ENCODE data around the gene ALDH1L1.

Gene ALDH1L1

DNA sequence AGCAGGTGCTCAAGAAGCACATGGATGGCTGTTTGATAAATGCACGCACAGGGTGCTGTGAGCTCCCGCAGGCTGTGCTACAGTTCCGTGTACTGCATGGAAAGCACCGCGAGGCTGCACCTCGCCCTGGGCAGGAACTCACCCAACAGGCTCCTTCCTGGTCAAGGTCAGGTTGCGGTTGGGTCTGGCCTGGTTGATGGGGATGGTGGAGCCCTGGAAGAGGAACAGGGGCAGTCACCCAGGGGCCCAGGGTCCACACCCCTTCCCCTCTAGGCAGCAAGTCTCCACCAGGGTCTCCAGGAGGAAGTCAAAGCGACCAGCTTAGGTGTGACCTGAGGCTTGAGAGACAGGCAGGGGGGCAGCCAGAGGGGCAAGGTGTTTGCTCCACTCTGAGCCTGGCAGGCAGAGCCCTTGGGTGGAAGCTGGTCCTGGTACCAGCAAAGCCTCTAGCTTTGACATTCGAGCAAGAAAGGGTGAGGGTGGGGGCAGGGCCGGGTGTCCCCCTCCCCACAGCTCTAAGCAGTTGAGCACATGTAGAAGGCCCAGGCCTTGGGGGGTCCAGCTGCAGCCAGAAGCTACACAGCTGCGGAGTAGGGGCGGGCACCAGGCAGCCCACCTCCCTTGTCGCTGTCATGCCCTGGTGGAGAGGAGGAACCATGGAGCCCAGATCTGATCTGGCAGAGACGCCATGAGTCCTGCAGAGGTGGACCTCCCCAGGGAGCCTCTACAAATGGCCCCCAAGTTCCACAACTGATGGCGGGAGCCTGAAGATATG, 50.1 kb downstream of the ALDH1L1 start:
- POLR2A ChIA-PET = no interaction called here
- Histone ChIP-seq H3K27me3 (replicated peaks in 2 of 5; ENCODE audit: control insufficient read depth in 4 of 5, insufficient read depth in 5 of 5, low read length in 4 of 5) (peaks cover 0 to 1% (median 0%) of the 10 kb centered on the region in 5 experiments), H3K9me3 (ENCODE audit: control extremely low read depth in 1 of 5, control insufficient read depth in 4 of 5, insufficient read depth in 2 of 5, low read depth in 1 of 5, low read length in 4 of 5) (no peaks in the 10 kb centered on the region), H3K4me1 (ENCODE audit: control extremely low read depth in 1 of 4, control insufficient read depth in 4 of 4, insufficient read depth in 4 of 4, low read length in 3 of 4) (peaks cover 0 to 12% (median 7%) of the 10 kb centered on the region in 4 experiments), H3K4me3 (ENCODE audit: control insufficient read depth in 1 of 7, extremely low read depth in 1 of 7, insufficient read depth in 4 of 7, low read depth in 2 of 7, low read length in 6 of 7) (no peak overlapping the region), H3K27ac (ENCODE audit: insufficient read depth in 1 of 2, low read depth in 1 of 2, low read length in 2 of 2, poor library complexity in 1 of 2, severe bottlenecking in 2 of 2) (no peak overlapping the region), H3K36me3 (ENCODE audit: control insufficient read depth in 4 of 4, insufficient read depth in 4 of 4, low read length in 3 of 4) (no peaks in the 10 kb centered on the region)
- 73% methylated on average over 11 of the region's 15 CpGs for WGBS (ENCODE audit: insufficient coverage)
- CTCF ChIA-PET = interaction anchor here (1.4 to 5.6 kb wide), 2 partner anchors 37 to 261 kb away, joined by 3 to 69 read pairs; partner anchors contain the start of gene CFAP100
- peak in 1 of 3 donors; percentile 2 for DNase-seq

DNA sequence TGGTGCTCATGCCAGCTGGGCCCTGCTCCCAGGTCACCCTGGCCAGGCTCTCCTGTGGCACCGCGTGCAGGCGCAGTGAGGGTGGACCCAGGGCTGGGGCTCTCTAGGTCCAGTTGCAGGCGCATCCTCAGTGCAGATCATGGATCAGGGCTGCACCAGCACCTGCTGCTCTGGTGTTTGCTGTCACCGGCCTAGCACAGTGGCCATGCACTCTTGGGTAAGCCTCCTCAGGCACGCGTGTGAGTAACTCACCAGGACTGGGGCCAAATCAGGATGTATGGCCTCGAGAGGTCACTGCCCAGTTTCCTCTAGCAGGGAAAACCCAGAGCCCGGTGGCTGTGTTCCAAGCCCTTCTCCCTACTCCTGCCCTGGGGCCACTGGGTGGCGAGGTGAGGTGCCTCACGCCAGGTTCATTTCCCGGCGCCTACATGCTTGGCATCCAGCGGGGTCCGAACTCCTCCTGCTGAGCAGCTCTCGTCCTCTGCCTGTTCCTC, 50.9 kb downstream of the ALDH1L1 start:
- ChIA-PET CTCF (interaction anchor here (1.4 kb wide), 1 partner anchor 38 kb away, joined by 3 read pairs; no protein-coding TSS in a partner anchor), POLR2A (no interaction called here)
- DNase-seq = peak in 1 of 3 donors; percentile 8
- Histone ChIP-seq H3K4me3 (ENCODE audit: control insufficient read depth in 1 of 7, extremely low read depth in 1 of 7, insufficient read depth in 4 of 7, low read depth in 2 of 7, low read length in 6 of 7) (no peak overlapping the region), H3K4me1 (ENCODE audit: control extremely low read depth in 1 of 4, control insufficient read depth in 4 of 4, insufficient read depth in 4 of 4, low read length in 3 of 4) (peaks cover 0 to 12% (median 7%) of the 10 kb centered on the region in 4 experiments), H3K27me3 (replicated peaks in 2 of 5; ENCODE audit: control insufficient read depth in 4 of 5, insufficient read depth in 5 of 5, low read length in 4 of 5) (peaks cover 0 to 1% (median 0%) of the 10 kb centered on the region in 5 experiments), H3K36me3 (ENCODE audit: control insufficient read depth in 4 of 4, insufficient read depth in 4 of 4, low read length in 3 of 4) (no peaks in the 10 kb centered on the region), H3K9me3 (ENCODE audit: control extremely low read depth in 1 of 5, control insufficient read depth in 4 of 5, insufficient read depth in 2 of 5, low read depth in 1 of 5, low read length in 4 of 5) (no peaks in the 10 kb centered on the region), H3K27ac (ENCODE audit: insufficient read depth in 1 of 2, low read depth in 1 of 2, low read length in 2 of 2, poor library complexity in 1 of 2, severe bottlenecking in 2 of 2) (no peak overlapping the region)
- WGBS (ENCODE audit: insufficient coverage) = 52% methylated on average over 15 of the region's 16 CpGs

- Histone ChIP-seq H3K36me3 (ENCODE audit: control insufficient read depth in 4 of 4, insufficient read depth in 4 of 4, low read length in 3 of 4) (no peaks in the 10 kb centered on the region), H3K27ac (ENCODE audit: insufficient read depth in 1 of 2, low read depth in 1 of 2, low read length in 2 of 2, poor library complexity in 1 of 2, severe bottlenecking in 2 of 2) (no peak overlapping the region), H3K4me3 (ENCODE audit: control insufficient read depth in 1 of 7, extremely low read depth in 1 of 7, insufficient read depth in 4 of 7, low read depth in 2 of 7, low read length in 6 of 7) (no peak overlapping the region), H3K4me1 (ENCODE audit: control extremely low read depth in 1 of 4, control insufficient read depth in 4 of 4, insufficient read depth in 4 of 4, low read length in 3 of 4) (peaks cover 0 to 12% (median 5%) of the 10 kb centered on the region in 4 experiments), H3K27me3 (replicated peaks in 2 of 5; ENCODE audit: control insufficient read depth in 4 of 5, insufficient read depth in 5 of 5, low read length in 4 of 5) (peaks cover 0 to 1% (median 0%) of the 10 kb centered on the region in 5 experiments), H3K9me3 (ENCODE audit: control extremely low read depth in 1 of 5, control insufficient read depth in 4 of 5, insufficient read depth in 2 of 5, low read depth in 1 of 5, low read length in 4 of 5) (no peaks in the 10 kb centered on the region)
- WGBS (ENCODE audit: insufficient coverage) = 95% methylated on average over 12 of the region's 13 CpGs
- no peak for DNase-seq
- POLR2A ChIA-PET = no interaction called here
- CTCF ChIA-PET = interaction anchor here (1.4 kb wide), 1 partner anchor 39 kb away, joined by 3 read pairs; no protein-coding TSS in a partner anchor
These were observed 51.6 kb downstream of the ALDH1L1 start for GRCh38 chr3:126128504-126129397.

- H3K9me3 ChIP-seq (ENCODE audit: control extremely low read depth in 1 of 5, control insufficient read depth in 4 of 5, insufficient read depth in 2 of 5, low read depth in 1 of 5, low read length in 4 of 5) = no peaks in the 10 kb centered on the region
- H3K36me3 ChIP-seq (ENCODE audit: control insufficient read depth in 4 of 4, insufficient read depth in 4 of 4, low read length in 3 of 4) = no peaks in the 10 kb centered on the region
- CTCF ChIA-PET = no interaction called here
- POLR2A ChIA-PET = no interaction called here
- H3K4me3 ChIP-seq (ENCODE audit: control insufficient read depth in 1 of 7, extremely low read depth in 1 of 7, insufficient read depth in 4 of 7, low read depth in 2 of 7, low read length in 6 of 7) = no peak overlapping the region
- DNase-seq = no peak
- no peaks in the 10 kb centered on the region for H3K27me3 ChIP-seq (replicated peaks in 2 of 5; ENCODE audit: control insufficient read depth in 4 of 5, insufficient read depth in 5 of 5, low read length in 4 of 5)
- 93% methylated on average over 6 of the region's 7 CpGs for WGBS (ENCODE audit: insufficient coverage)
- H3K27ac ChIP-seq (ENCODE audit: insufficient read depth in 1 of 2, low read depth in 1 of 2, low read length in 2 of 2, poor library complexity in 1 of 2, severe bottlenecking in 2 of 2) = no peak overlapping the region
- peaks cover 0 to 12% (median 5%) of the 10 kb centered on the region in 4 experiments for H3K4me1 ChIP-seq (ENCODE audit: control extremely low read depth in 1 of 4, control insufficient read depth in 4 of 4, insufficient read depth in 4 of 4, low read length in 3 of 4)
These were observed 52.5 kb downstream of the ALDH1L1 start for GRCh38 chr3:126127904-126128303.

DNA sequence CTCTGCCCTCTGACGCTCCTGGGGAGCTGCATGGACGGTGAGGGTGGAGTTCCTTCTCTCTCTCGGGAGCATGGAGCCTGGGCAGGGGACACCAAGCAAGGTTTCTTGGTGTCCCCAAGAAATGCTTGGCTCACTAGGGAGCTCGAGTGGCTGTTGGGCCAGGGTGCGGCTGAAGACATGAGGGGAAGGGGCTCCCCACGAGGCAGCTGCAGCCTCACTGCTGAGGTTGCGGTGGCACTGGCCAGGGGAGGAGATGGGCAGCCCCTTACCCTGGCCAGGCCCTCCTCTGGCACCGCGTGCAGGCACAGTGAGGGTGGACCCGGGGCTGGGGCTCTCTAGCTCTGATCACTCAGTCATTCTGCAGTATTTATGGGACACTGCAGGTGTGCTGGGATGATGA, 52.9 kb downstream of the ALDH1L1 start:
- H3K27ac ChIP-seq (ENCODE audit: insufficient read depth in 1 of 2, low read depth in 1 of 2, low read length in 2 of 2, poor library complexity in 1 of 2, severe bottlenecking in 2 of 2) = no peak overlapping the region
- peaks cover 0 to 12% (median 5%) of the 10 kb centered on the region in 4 experiments for H3K4me1 ChIP-seq (ENCODE audit: control extremely low read depth in 1 of 4, control insufficient read depth in 4 of 4, insufficient read depth in 4 of 4, low read length in 3 of 4)
- H3K36me3 ChIP-seq (ENCODE audit: control insufficient read depth in 4 of 4, insufficient read depth in 4 of 4, low read length in 3 of 4) = no peaks in the 10 kb centered on the region
- POLR2A ChIA-PET = no interaction called here
- no peak for DNase-seq
- no peaks in the 10 kb centered on the region for H3K9me3 ChIP-seq (ENCODE audit: control extremely low read depth in 1 of 5, control insufficient read depth in 4 of 5, insufficient read depth in 2 of 5, low read depth in 1 of 5, low read length in 4 of 5)
- no peaks in the 10 kb centered on the region for H3K27me3 ChIP-seq (replicated peaks in 2 of 5; ENCODE audit: control insufficient read depth in 4 of 5, insufficient read depth in 5 of 5, low read length in 4 of 5)
- 87% methylated on average over 9 of the region's 10 CpGs for WGBS (ENCODE audit: insufficient coverage)
- H3K4me3 ChIP-seq (ENCODE audit: control insufficient read depth in 1 of 7, extremely low read depth in 1 of 7, insufficient read depth in 4 of 7, low read depth in 2 of 7, low read length in 6 of 7) = no peak overlapping the region
- CTCF ChIA-PET = no interaction called here

DNA sequence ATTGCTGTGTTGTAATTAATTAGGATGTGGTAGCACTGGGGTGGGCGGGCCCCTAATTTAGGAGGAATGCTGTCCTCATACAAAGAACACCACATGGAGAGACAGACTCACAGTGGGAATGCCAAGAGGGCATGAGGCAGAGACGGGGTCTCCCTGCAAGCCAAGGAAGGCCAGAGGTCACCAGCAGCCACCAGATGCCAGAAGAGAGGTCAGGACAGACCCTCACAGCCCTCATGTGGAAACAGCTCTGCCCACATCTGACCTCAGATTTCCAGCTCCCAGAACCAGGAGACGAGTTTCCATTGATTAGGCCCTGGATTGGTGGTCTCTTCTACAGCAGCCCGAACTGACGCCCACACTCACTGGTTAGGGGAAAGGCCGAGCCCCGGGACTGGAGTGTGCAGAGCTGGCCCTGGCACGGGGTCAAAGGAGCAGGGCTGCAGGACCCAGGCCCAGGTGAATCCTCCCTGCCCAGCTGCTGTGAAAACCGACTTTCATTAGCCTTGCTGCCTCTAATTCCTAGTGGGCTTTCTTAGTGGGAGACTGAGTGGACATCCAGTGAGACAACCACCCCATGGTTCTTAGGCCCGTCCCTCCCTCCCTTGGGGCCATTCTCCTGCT, 53.5 kb downstream of the ALDH1L1 start:
- peaks cover 0 to 12% (median 5%) of the 10 kb centered on the region in 4 experiments for H3K4me1 ChIP-seq (ENCODE audit: control extremely low read depth in 1 of 4, control insufficient read depth in 4 of 4, insufficient read depth in 4 of 4, low read length in 3 of 4)
- ChIA-PET POLR2A (no interaction called here), CTCF (no interaction called here)
- no peaks in the 10 kb centered on the region for H3K36me3 ChIP-seq (ENCODE audit: control insufficient read depth in 4 of 4, insufficient read depth in 4 of 4, low read length in 3 of 4)
- H3K27me3 ChIP-seq (replicated peaks in 2 of 5; ENCODE audit: control insufficient read depth in 4 of 5, insufficient read depth in 5 of 5, low read length in 4 of 5) = no peaks in the 10 kb centered on the region
- no peak overlapping the region for H3K27ac ChIP-seq (ENCODE audit: insufficient read depth in 1 of 2, low read depth in 1 of 2, low read length in 2 of 2, poor library complexity in 1 of 2, severe bottlenecking in 2 of 2)
- no peaks in the 10 kb centered on the region for H3K9me3 ChIP-seq (ENCODE audit: control extremely low read depth in 1 of 5, control insufficient read depth in 4 of 5, insufficient read depth in 2 of 5, low read depth in 1 of 5, low read length in 4 of 5)
- 84% methylated on average over 8 of the region's 10 CpGs for WGBS (ENCODE audit: insufficient coverage)
- H3K4me3 ChIP-seq (ENCODE audit: control insufficient read depth in 1 of 7, extremely low read depth in 1 of 7, insufficient read depth in 4 of 7, low read depth in 2 of 7, low read length in 6 of 7) = no peak overlapping the region
- no peak for DNase-seq
